H1 (cell line): ENCODE measurements around the gene CPPED1. TPM values are rescaled to one million over a fixed set of nuclear protein-coding genes. Genes with fewer than 3 reads are reported as not detected.

Source experiments
- CHD1 ChIP-seq: IDR thresholded peaks from 2 replicates; pipeline ENCODE4 v1.6.1; 2012; ENCODE audit warnings: low read depth, low read length, improper control_type of control experiment
- MAFK ChIP-seq: IDR thresholded peaks from 2 replicates; pipeline ENCODE4 v1.6.1; 2012; ENCODE audit warnings: low read depth, mild to moderate bottlenecking, improper control_type of control experiment, low read length
- NANOG ChIP-seq: IDR thresholded peaks from 2 replicates; pipeline ENCODE4 v1.6.1; 2011; ENCODE audit warnings: low read length, low read depth, mild to moderate bottlenecking, inconsistent platforms; ENCODE audit not compliant: insufficient read depth, poor library complexity, severe bottlenecking
- SP1 ChIP-seq: IDR thresholded peaks from 2 replicates; pipeline ENCODE4 v1.6.1; 2011; ENCODE audit warnings: low read depth, low read length
- TAF7 ChIP-seq: optimal IDR thresholded peaks from 2 replicates; pipeline ENCODE3; 2011; ENCODE audit warnings: low read depth, mild to moderate bottlenecking, inconsistent platforms, low read length, moderate library complexity, borderline replicate concordance
- YY1 ChIP-seq: IDR thresholded peaks from 2 replicates; pipeline ENCODE4 v1.6.1; 2011; ENCODE audit warnings: low read depth, mild to moderate bottlenecking, low read length
- polyA plus RNA-seq, 7 experiments: library from polyadenylated mRNA; depleted of rRNA in 3 of 7; stranded (reverse) in 5 of 7; unstranded in 2 of 7; fragments of >200 nt in 5 of 7; fragments of 200-250 nt in 2 of 7; gene quantifications; 1 replicate in 5 of 7; 2 replicates in 1 of 7; 4 replicates in 1 of 7; pipeline versions ENCODE4 v1.2.1 to v1.2.3, GENCODE V29; 2011 to 2013; ENCODE audit warnings: missing spikeins in 2 of 7, mixed read lengths in 2 of 7
- total RNA-seq: library from RNA; stranded (reverse); fragmentation: NEBNext Ultra II Directional; extraction: Animal tissue kit (Norgen Biotek cat#: 25700); gene quantifications from 2 replicates; pipeline ENCODE4 v1.2.1, GENCODE V29; 2021
- TF ChIP-seq, protein P1 (sequence below): IDR thresholded peaks from 2 replicates; pipeline ENCODE4 v1.6.1; 2011; ENCODE audit warnings: low read depth, mild to moderate bottlenecking, low read length; ENCODE audit not compliant: insufficient read depth
- TF ChIP-seq, protein P2 (sequence below): IDR thresholded peaks from 2 replicates; pipeline ENCODE4 v1.6.1; 2012; ENCODE audit warnings: inconsistent platforms

The CPPED1 gene
- total and polyA plus RNA-seq, 2 of the 8 experiments (the other 6 are each of a cell fraction or from before 2014, with no cell fraction given), result 3.5 to 11.2 TPM

GRCh38 chr16:12764813-12765488, 38.7 kb downstream of the CPPED1 start (continued):
- TF ChIP-seq, protein P1, sequence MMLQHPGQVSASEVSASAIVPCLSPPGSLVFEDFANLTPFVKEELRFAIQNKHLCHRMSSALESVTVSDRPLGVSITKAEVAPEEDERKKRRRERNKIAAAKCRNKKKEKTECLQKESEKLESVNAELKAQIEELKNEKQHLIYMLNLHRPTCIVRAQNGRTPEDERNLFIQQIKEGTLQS, result no peak
- TF ChIP-seq SP1, result no peak
- TF ChIP-seq YY1, result no peak
- TF ChIP-seq TAF7, result no peak
- TF ChIP-seq MAFK, result no peak
- TF ChIP-seq NANOG, result no peak
- TF ChIP-seq, protein P2, sequence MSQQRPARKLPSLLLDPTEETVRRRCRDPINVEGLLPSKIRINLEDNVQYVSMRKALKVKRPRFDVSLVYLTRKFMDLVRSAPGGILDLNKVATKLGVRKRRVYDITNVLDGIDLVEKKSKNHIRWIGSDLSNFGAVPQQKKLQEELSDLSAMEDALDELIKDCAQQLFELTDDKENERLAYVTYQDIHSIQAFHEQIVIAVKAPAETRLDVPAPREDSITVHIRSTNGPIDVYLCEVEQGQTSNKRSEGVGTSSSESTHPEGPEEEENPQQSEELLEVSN, result no peak
- no peak for TF ChIP-seq CHD1
